Activated CD8-positive, alpha-beta T cell treated with anti-CD3 and anti-CD28 coated beads for 36 hours (primary cell): Measurements from ENCODE around the gene TBXA2R. TPM values are rescaled to one million over a fixed set of nuclear protein-coding genes. Genes with fewer than 3 reads are reported as not detected.

Experiments
- ATAC-seq: fragments of 200-7000 bp; cut with Tn5 transposase; one replicate; pipeline ENCODE4 v1.10.0; 2021; ENCODE audit warnings: mild to moderate bottlenecking, moderate library complexity
- CTCF ChIA-PET: fragments of 350-600 bp; sonication (Branson Sonifier 250); formaldehyde crosslinking; loops from one replicate; lab custom pipeline; 2021; ENCODE audit warnings: antibody characterized with exemption; lab: Charles Lee
- POLR2A ChIA-PET: fragments of 350-600 bp; sonication (Branson Sonifier 250); formaldehyde crosslinking; loops from one replicate; lab custom pipeline; 2021; ENCODE audit warnings: antibody characterized with exemption; lab: Charles Lee
- DNase-seq: peaks from one replicate; pipeline ENCODE4 v3.0.0-alpha.2; 2020
- H3K27ac Mint-ChIP-seq: one replicate; pipeline ENCODE4 v1.8.0; 2021; ENCODE audit warnings: mild to moderate bottlenecking, mixed read lengths
- H3K27me3 Mint-ChIP-seq: one replicate; pipeline ENCODE4 v1.8.0; 2021; ENCODE audit warnings: mixed read lengths
- H3K36me3 Mint-ChIP-seq: one replicate; pipeline ENCODE4 v1.8.0; 2021; ENCODE audit warnings: low read depth, mixed read lengths
- H3K4me1 Mint-ChIP-seq: one replicate; pipeline ENCODE4 v1.8.0; 2021; ENCODE audit warnings: low read depth, mixed read lengths
- H3K4me3 Mint-ChIP-seq: one replicate; pipeline ENCODE4 v1.8.0; 2021; ENCODE audit warnings: mild to moderate bottlenecking, moderate library complexity, mixed read lengths
- H3K9me3 Mint-ChIP-seq: one replicate; pipeline ENCODE4 v1.8.0; 2021; ENCODE audit warnings: mixed read lengths
- CTCF ChIP-seq: fragments of 200-600 bp; IDR thresholded peaks from one replicate; pipeline ENCODE4 v1.8.0; 2022; ENCODE audit warnings: antibody characterized with exemption, mild to moderate bottlenecking
- intact Hi-C: fragments of 100-400 bp; cut with micrococcal nuclease; formaldehyde crosslinking; loops from one replicate; pipeline ENCODE4 v1.10.0; 2022
- total RNA-seq, 2 experiments: library from RNA; stranded (reverse); gene quantifications; one replicate each; pipeline ENCODE4 v1.2.3, GENCODE V29; 2021

The TBXA2R gene
- total RNA-seq, 2 experiments from 2014 or later = 2.7 to 3.0 TPM

- no peaks in the 10 kb centered on the region for H3K27me3 Mint-ChIP-seq
- ATAC-seq = peak; percentile 55
- intact Hi-C loops = no loop called here
- no peak overlapping the region for H3K4me3 Mint-ChIP-seq
- no peak overlapping the region for H3K27ac Mint-ChIP-seq
- peaks cover 5% of the 10 kb centered on the region for H3K36me3 Mint-ChIP-seq
- no peaks in the 10 kb centered on the region for H3K9me3 Mint-ChIP-seq
- no peak for TF ChIP-seq CTCF
- POLR2A ChIA-PET = no interaction called here
- H3K4me1 Mint-ChIP-seq = peaks cover 2% of the 10 kb centered on the region
- CTCF ChIA-PET = no interaction called here
- peak; percentile 31 for DNase-seq
Observed at GRCh38 chr19:3642987-3643673, 36.5 kb upstream of the TBXA2R start.

- Mint-ChIP-seq H3K4me1 (peaks cover 2% of the 10 kb centered on the region), H3K4me3 (no peak overlapping the region), H3K36me3 (peaks cover 5% of the 10 kb centered on the region), H3K27ac (no peak overlapping the region), H3K27me3 (no peaks in the 10 kb centered on the region), H3K9me3 (no peaks in the 10 kb centered on the region)
- ATAC-seq (no peak), DNase-seq (no peak)
- POLR2A ChIA-PET = no interaction called here
- CTCF ChIA-PET = no interaction called here
- no peak for TF ChIP-seq CTCF
- intact Hi-C loops = no loop called here
Observed at GRCh38 chr19:3642296-3642695, 35.6 kb upstream of the TBXA2R start.

- Mint-ChIP-seq H3K4me1 (peaks cover 2% of the 10 kb centered on the region), H3K4me3 (no peak overlapping the region), H3K36me3 (peaks cover 5% of the 10 kb centered on the region), H3K27me3 (no peaks in the 10 kb centered on the region), H3K27ac (no peak overlapping the region), H3K9me3 (no peaks in the 10 kb centered on the region)
- TF ChIP-seq CTCF = no peak
- no peak for DNase-seq
- intact Hi-C loops = no loop called here
- no peak for ATAC-seq
- ChIA-PET CTCF (no interaction called here), POLR2A (interaction anchor here (0.9 kb wide), 1 partner anchor 12 kb away, joined by 3 read pairs; no protein-coding TSS in a partner anchor)
Observed at GRCh38 chr19:3641515-3642269, 35.0 kb upstream of the TBXA2R start.

- Mint-ChIP-seq H3K4me3 (no peak overlapping the region), H3K27ac (no peak overlapping the region), H3K27me3 (no peaks in the 10 kb centered on the region)
Observed at GRCh38 chr19:3639479-3639878, 32.8 kb upstream of the TBXA2R start.

More at GRCh38 chr19:3639479-3639878, 32.8 kb upstream of the TBXA2R start:
- ChIA-PET CTCF (no interaction called here), POLR2A (no interaction called here)
- no peaks in the 10 kb centered on the region for H3K9me3 Mint-ChIP-seq
- DNase-seq (no peak), ATAC-seq (no peak)
- peaks cover 5% of the 10 kb centered on the region for H3K36me3 Mint-ChIP-seq
- intact Hi-C loops = no loop called here
- peaks cover 2% of the 10 kb centered on the region for H3K4me1 Mint-ChIP-seq
- no peak for TF ChIP-seq CTCF
